Measurements from ENCODE around the gene NPL. TPM values are rescaled to one million over a fixed set of nuclear protein-coding genes. Genes with fewer than 3 reads are reported as not detected.

Gene NPL
- total and polyA plus RNA-seq, 9 of the 15 experiments (the other 6 are each of a cell fraction or from before 2014, with no cell fraction given) = 9.9 to 22.3 (median 14.2) TPM

GRCh38 chr1:182869241-182869666, 79.7 kb downstream of the NPL start (continued):
- TF ChIP-seq MBD1 (CRISPR knock-in tag; IDR thresholded peaks at IDR 0.05) (no peak), MTA3 (IDR thresholded peaks at IDR 0.05; ENCODE audit: borderline replicate concordance) (no peak), HNRNPUL1 (IDR thresholded peaks at IDR 0.05; ENCODE audit: low read length) (no peak), GATA2 (CRISPR knock-in tag; IDR thresholded peaks at IDR 0.05) (peak; percentile 81), ZNF143 (CRISPR knock-in tag; IDR thresholded peaks at IDR 0.05) (no peak), MBD2 (IDR thresholded peaks at IDR 0.05; ENCODE audit: borderline replicate concordance, low read depth) (no peak), CREB3L1 (IDR thresholded peaks at IDR 0.05; ENCODE audit: borderline replicate concordance, low read depth) (no peak), ZBED1 (IDR thresholded peaks at IDR 0.05) (no peak), POLR2G (IDR thresholded peaks at IDR 0.05; ENCODE audit: low read depth, low read length) (no peak), ZNF830 (CRISPR knock-in tag; IDR thresholded peaks at IDR 0.05) (no peak), ZNF347 (CRISPR knock-in tag; IDR thresholded peaks at IDR 0.05; ENCODE audit: low read depth) (no peak), CBX2 (IDR thresholded peaks at IDR 0.05; ENCODE audit: insufficient read depth, low read length, poor library complexity, severe bottlenecking) (no peak), PTTG1 (tag; IDR thresholded peaks at IDR 0.05; ENCODE audit: low read depth) (no peak), MAFF (IDR thresholded peaks at IDR 0.05; ENCODE audit: low read length) (no peak), MTA2 (IDR thresholded peaks at IDR 0.05; ENCODE audit: low read depth) (no peak), PTBP1 (IDR thresholded peaks at IDR 0.05; ENCODE audit: low read depth, low read length) (no peak), RNF2 (IDR thresholded peaks at IDR 0.05) (no peak), EWSR1 (IDR thresholded peaks at IDR 0.05; ENCODE audit: borderline replicate concordance, low read depth, partially characterized antibody) (no peak), HSF4 (CRISPR knock-in tag; IDR thresholded peaks at IDR 0.05; ENCODE audit: borderline replicate concordance) (no peak), CCNT2 (IDR thresholded peaks at IDR 0.05; ENCODE audit: borderline replicate concordance, extremely low read depth, insufficient read length, low read depth, low read length) (no peak), CHCHD3 (CRISPR knock-in tag; IDR thresholded peaks at IDR 0.05) (peak; percentile 56; the same call in 1 of the 2 replicates), TCF3 (CRISPR knock-in tag; IDR thresholded peaks at IDR 0.05) (peak; percentile 35; the same call in 1 of the 2 replicates), RBM17 (IDR thresholded peaks at IDR 0.05; ENCODE audit: borderline replicate concordance, low read depth, low read length) (no peak)

All from K562 (cell line).